OCI-LY1 (cell line): Measurements from ENCODE around the gene HMGXB3.

Source experiments
- H2AFZ ChIP-seq: fragments of 200-600 bp; sonication (generic), shearing (Covaris generic); 2 replicates; pipeline ENCODE4 v1.6.0; 2014; ENCODE audit warnings: antibody characterized with exemption, mild to moderate bottlenecking, low read length
- H3F3A ChIP-seq: fragments of 200-600 bp; sonication (generic), shearing (Covaris generic); 2 replicates; pipeline ENCODE4 v1.6.0; 2014; ENCODE audit warnings: mild to moderate bottlenecking, antibody characterized with exemption, low read length, moderate library complexity; ENCODE audit not compliant: insufficient read depth
- H3K27ac ChIP-seq: fragments of 200-600 bp; sonication (generic); 2 replicates; pipeline ENCODE4 v1.5.1; 2014; ENCODE audit warnings: low read length, mixed run types, mild to moderate bottlenecking, low read depth; ENCODE audit not compliant: poor library complexity, severe bottlenecking
- H3K27me3 ChIP-seq: fragments of 200-600 bp; sonication (generic); 2 replicates; pipeline ENCODE4 v1.6.0; 2014; ENCODE audit warnings: antibody characterized with exemption, mild to moderate bottlenecking, low read length, moderate library complexity; ENCODE audit not compliant: insufficient read depth
- H3K36me3 ChIP-seq: fragments of 200-600 bp; sonication (generic); 2 replicates; pipeline ENCODE4 v1.6.1; 2014; ENCODE audit warnings: mild to moderate bottlenecking, antibody characterized with exemption, low read length, moderate library complexity, mixed read lengths; ENCODE audit not compliant: insufficient read depth
- H3K4me1 ChIP-seq: fragments of 200-600 bp; sonication (generic); 2 replicates; pipeline ENCODE4 v1.5.1; 2014; ENCODE audit warnings: mild to moderate bottlenecking, low read length, moderate library complexity; ENCODE audit not compliant: insufficient read depth, severe bottlenecking
- H3K4me2 ChIP-seq: fragments of 200-600 bp; sonication (generic), shearing (Covaris generic); 2 replicates; pipeline ENCODE4 v1.6.1; 2014; ENCODE audit warnings: low read length
- H3K4me3 ChIP-seq: fragments of 200-600 bp; sonication (generic); 2 replicates; pipeline ENCODE4 v1.5.1; 2014; ENCODE audit warnings: low read length, low read depth, mild to moderate bottlenecking, mixed read lengths; ENCODE audit not compliant: poor library complexity, severe bottlenecking
- H3K79me2 ChIP-seq: fragments of 200-600 bp; shearing (Covaris generic); 2 replicates; pipeline ENCODE4 v1.6.1; 2016; ENCODE audit warnings: mixed run types, low read length, mixed read lengths; ENCODE audit not compliant: insufficient read depth
- H3K9ac ChIP-seq: fragments of 200-600 bp; sonication (generic), shearing (Covaris generic); 2 replicates; pipeline ENCODE4 v1.6.1; 2014; ENCODE audit warnings: mild to moderate bottlenecking, low read length, mixed read lengths
- H3K9me2 ChIP-seq: fragments of 200-600 bp; sonication (generic), shearing (Covaris generic); 2 replicates; pipeline ENCODE4 v1.6.1; 2014; ENCODE audit warnings: low read depth, mild to moderate bottlenecking, low read length, mixed read lengths
- H3K9me3 ChIP-seq: fragments of 200-600 bp; shearing (Covaris generic); 2 replicates; pipeline ENCODE4 v1.6.1; 2014; ENCODE audit warnings: low read length, mixed read lengths
- H4K20me1 ChIP-seq: fragments of 200-600 bp; sonication (generic), shearing (Covaris generic); 2 replicates; pipeline ENCODE4 v1.6.0; 2016; ENCODE audit warnings: mild to moderate bottlenecking, low read length; ENCODE audit not compliant: insufficient read depth
- EZH2 ChIP-seq: fragments of 200-600 bp; sonication (generic), shearing (Covaris generic); IDR thresholded peaks from 2 replicates; pipeline ENCODE4 v1.8.0; 2017; ENCODE audit warnings: borderline replicate concordance, mixed run types, mild to moderate bottlenecking, antibody characterized with exemption, low read length, moderate library complexity, mixed read lengths
- TF ChIP-seq, protein P1 (sequence below): fragments of 200-600 bp; sonication (generic), shearing (Covaris generic); IDR thresholded peaks from 2 replicates; pipeline ENCODE4 v1.5.1; 2017; ENCODE audit warnings: mild to moderate bottlenecking, antibody characterized with exemption, low read length, moderate library complexity, mixed read lengths

Gene HMGXB3

DNA sequence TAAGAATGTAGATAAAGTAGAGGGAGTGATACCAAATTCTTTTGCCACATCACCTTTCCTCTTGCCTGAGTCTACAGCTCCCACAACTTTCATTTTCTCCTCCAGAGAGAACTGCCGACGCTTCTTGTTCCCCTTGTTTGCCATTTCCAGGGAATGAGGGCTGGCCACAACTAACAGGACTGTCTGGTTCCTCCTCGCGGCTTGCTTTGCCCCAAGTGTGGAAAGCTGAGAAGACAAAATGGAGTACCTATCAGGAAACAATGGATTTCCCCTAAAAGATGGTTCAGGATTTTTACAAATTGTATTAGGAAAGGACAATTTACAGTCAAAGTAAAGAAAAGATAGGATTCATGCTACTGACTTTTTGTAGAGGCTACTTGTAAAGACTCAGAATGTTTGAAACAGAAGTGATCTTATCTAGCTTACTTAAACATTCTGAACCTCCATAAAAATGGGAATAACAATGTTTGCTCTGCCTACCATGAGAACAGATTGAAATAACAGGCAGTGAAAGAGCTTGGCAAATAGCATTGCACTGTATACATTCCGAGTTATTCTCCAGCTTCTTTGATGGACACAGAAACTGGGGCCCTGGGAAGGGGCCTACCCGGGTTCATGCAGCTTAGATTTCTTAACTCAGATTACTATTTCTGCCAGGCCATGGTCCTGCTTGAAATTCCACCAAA lies 4.2 kb upstream of the HMGXB3 start:
- no peaks in the 10 kb centered on the region for H3K36me3 ChIP-seq
- H3K4me2 ChIP-seq: no peak overlapping the region
- H3K4me1 ChIP-seq: peaks cover 11% of the 10 kb centered on the region
- H3F3A ChIP-seq: no peaks in the 10 kb centered on the region
- no peak overlapping the region for H2AFZ ChIP-seq
- no peak overlapping the region for H3K4me3 ChIP-seq
- H3K79me2 ChIP-seq: no peaks in the 10 kb centered on the region
- TF ChIP-seq EZH2: no peak
- TF ChIP-seq, protein P1, sequence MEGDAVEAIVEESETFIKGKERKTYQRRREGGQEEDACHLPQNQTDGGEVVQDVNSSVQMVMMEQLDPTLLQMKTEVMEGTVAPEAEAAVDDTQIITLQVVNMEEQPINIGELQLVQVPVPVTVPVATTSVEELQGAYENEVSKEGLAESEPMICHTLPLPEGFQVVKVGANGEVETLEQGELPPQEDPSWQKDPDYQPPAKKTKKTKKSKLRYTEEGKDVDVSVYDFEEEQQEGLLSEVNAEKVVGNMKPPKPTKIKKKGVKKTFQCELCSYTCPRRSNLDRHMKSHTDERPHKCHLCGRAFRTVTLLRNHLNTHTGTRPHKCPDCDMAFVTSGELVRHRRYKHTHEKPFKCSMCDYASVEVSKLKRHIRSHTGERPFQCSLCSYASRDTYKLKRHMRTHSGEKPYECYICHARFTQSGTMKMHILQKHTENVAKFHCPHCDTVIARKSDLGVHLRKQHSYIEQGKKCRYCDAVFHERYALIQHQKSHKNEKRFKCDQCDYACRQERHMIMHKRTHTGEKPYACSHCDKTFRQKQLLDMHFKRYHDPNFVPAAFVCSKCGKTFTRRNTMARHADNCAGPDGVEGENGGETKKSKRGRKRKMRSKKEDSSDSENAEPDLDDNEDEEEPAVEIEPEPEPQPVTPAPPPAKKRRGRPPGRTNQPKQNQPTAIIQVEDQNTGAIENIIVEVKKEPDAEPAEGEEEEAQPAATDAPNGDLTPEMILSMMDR: no peak
- no peaks in the 10 kb centered on the region for H4K20me1 ChIP-seq
- no peak overlapping the region for H3K9ac ChIP-seq
- no peaks in the 10 kb centered on the region for H3K9me2 ChIP-seq
- no peak overlapping the region for H3K27ac ChIP-seq
- H3K9me3 ChIP-seq: no peaks in the 10 kb centered on the region
- no peaks in the 10 kb centered on the region for H3K27me3 ChIP-seq

DNA sequence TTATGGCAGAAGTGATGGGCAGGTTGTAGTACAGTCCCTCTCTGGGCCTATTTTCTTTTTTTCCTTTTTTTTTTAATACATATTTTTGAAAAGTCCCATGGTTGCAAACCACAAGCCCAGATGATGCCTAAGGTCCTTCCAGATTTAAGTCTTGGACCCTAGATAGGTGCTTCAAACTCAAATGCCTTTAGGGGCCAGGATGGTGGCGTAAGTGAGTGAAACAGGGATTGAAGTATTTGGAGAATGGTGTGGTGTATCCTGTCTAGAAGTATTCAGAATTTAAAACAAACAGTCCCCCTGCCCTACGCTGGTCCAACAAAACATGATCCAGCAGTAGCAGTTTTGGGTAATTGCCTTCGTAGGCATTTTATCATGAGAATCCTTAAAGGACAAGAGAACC lies 2.3 kb upstream of the HMGXB3 start:
- Histone ChIP-seq H3K4me1 (peaks cover 22% of the 10 kb centered on the region), H3K27me3 (no peaks in the 10 kb centered on the region), H3K4me2 (no peak overlapping the region), H3K4me3 (no peak overlapping the region), H4K20me1 (no peaks in the 10 kb centered on the region), H3K9me2 (no peaks in the 10 kb centered on the region), H2AFZ (no peak overlapping the region), H3K79me2 (peaks cover 16% of the 10 kb centered on the region), H3K9ac (no peak overlapping the region), H3K36me3 (no peaks in the 10 kb centered on the region), H3K27ac (no peak overlapping the region), H3F3A (no peaks in the 10 kb centered on the region), H3K9me3 (no peaks in the 10 kb centered on the region)
- no peak for TF ChIP-seq EZH2
- TF ChIP-seq, protein P1: no peak

DNA sequence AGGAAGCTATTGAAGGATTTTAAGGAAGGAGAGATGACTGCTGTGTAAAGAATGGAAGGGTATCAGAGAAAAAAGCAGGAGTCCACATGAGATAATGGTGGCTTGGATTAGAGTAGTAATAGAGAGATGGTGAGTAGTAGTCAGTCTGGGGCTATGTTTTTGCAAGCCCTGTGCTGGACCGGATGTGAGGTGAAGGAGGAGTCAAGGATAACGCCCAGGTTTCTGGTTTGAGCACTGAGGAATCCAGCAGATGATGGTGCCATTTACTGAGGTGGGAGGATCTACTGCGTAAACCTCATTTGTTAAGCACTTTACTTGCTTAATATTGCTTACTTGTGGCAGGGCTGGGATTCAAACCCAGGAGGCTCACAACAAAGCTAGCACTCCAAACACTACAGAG lies 1.2 kb upstream of the HMGXB3 start:
- H3K4me1 ChIP-seq: peaks cover 22% of the 10 kb centered on the region
- H2AFZ ChIP-seq: no peak overlapping the region
- TF ChIP-seq, protein P1: no peak
- no peak for TF ChIP-seq EZH2
- no peaks in the 10 kb centered on the region for H3K9me2 ChIP-seq
- no peaks in the 10 kb centered on the region for H4K20me1 ChIP-seq
- H3K4me3 ChIP-seq: peak overlapping the region; percentile 86
- peaks cover 7% of the 10 kb centered on the region; the same call in 1 of the 2 replicates for H3K36me3 ChIP-seq
- peaks cover 20% of the 10 kb centered on the region for H3K79me2 ChIP-seq
- peak overlapping the region; percentile 70 for H3K4me2 ChIP-seq
- no peaks in the 10 kb centered on the region for H3F3A ChIP-seq
- no peaks in the 10 kb centered on the region for H3K27me3 ChIP-seq
- H3K9ac ChIP-seq: peak overlapping the region; percentile 93
- no peaks in the 10 kb centered on the region for H3K9me3 ChIP-seq
- no peak overlapping the region for H3K27ac ChIP-seq
